ENCODE data around the gene SFT2D2. TPM values are rescaled to one million over a fixed set of nuclear protein-coding genes. Genes with fewer than 3 reads are reported as not detected.
"Not testable (repeated sequence)": the region's sequence is repeated elsewhere in the genome, so short reads cannot be mapped to it uniquely, and the experiment has no call there.

SFT2D2 gene
- total RNA-seq, 4 donors from 2014 or later, result 43.7 to 81.3 (median 53.2) TPM

GRCh38 chr1:168206111-168206510 lies 19.7 kb upstream of the SFT2D2 start:
- H3K4me3 ChIP-seq (ENCODE audit: low read depth, poor library complexity, severe bottlenecking), result no peak overlapping the region
- TF ChIP-seq POLR2A (IDR thresholded peaks at IDR 0.05) (no peak), CTCF (IDR thresholded peaks at IDR 0.05) (no peak)
- no peak for DNase-seq (ENCODE audit: low spot score in 2 of 2)
- intact Hi-C loops (cut with DNase I; ENCODE audit: low total_unique reads), result no loop called here

- DNase-seq (ENCODE audit: low spot score in 2 of 2); H3K4me3 ChIP-seq (ENCODE audit: low read depth, poor library complexity, severe bottlenecking); intact Hi-C loops (cut with DNase I; ENCODE audit: low total_unique reads): not testable (repeated sequence)
- WGBS, 2 donors, result 92 to 96% methylated on average over 13 to 14 of the region's 34 CpGs
Observed at GRCh38 chr1:168207673-168208072, 18.1 kb upstream of the SFT2D2 start.

- intact Hi-C loops (cut with DNase I; ENCODE audit: low total_unique reads), result no loop called here
- 89 to 92% methylated on average over 3 of the region's 3 CpGs for WGBS, 2 donors
- DNase-seq (ENCODE audit: low spot score in 2 of 2), result no peak
- TF ChIP-seq POLR2A (IDR thresholded peaks at IDR 0.05), result no peak
- TF ChIP-seq CTCF (IDR thresholded peaks at IDR 0.05), result no peak
- H3K4me3 ChIP-seq (ENCODE audit: low read depth, poor library complexity, severe bottlenecking), result no peak overlapping the region
Observed at GRCh38 chr1:168210312-168210711, 15.5 kb upstream of the SFT2D2 start.

GRCh38 chr1:168213349-168213748 lies 12.5 kb upstream of the SFT2D2 start:
- H3K4me3 ChIP-seq (ENCODE audit: low read depth, poor library complexity, severe bottlenecking), result no peak overlapping the region
- WGBS, 2 donors, result 92 to 96% methylated on average over 2 of the region's 2 CpGs
- no peak for DNase-seq (ENCODE audit: low spot score in 2 of 2)
- intact Hi-C loops (cut with DNase I; ENCODE audit: low total_unique reads), result no loop called here
- TF ChIP-seq CTCF (IDR thresholded peaks at IDR 0.05), result no peak
- TF ChIP-seq POLR2A (IDR thresholded peaks at IDR 0.05), result no peak

GRCh38 chr1:168216171-168216570 lies 9.6 kb upstream of the SFT2D2 start:
- no peak for DNase-seq (ENCODE audit: low spot score in 2 of 2)
- H3K4me3 ChIP-seq (ENCODE audit: low read depth, poor library complexity, severe bottlenecking), result no peak overlapping the region
- intact Hi-C loops (cut with DNase I; ENCODE audit: low total_unique reads), result no loop called here
- TF ChIP-seq CTCF (IDR thresholded peaks at IDR 0.05) (no peak), POLR2A (IDR thresholded peaks at IDR 0.05) (no peak)
- 47 to 51% methylated on average over 4 of the region's 4 CpGs for WGBS, 2 donors

- TF ChIP-seq POLR2A (IDR thresholded peaks at IDR 0.05), result no peak
- no peak for TF ChIP-seq CTCF (IDR thresholded peaks at IDR 0.05)
- intact Hi-C loops (cut with DNase I; ENCODE audit: low total_unique reads), result no loop called here
- no peak for DNase-seq (ENCODE audit: low spot score in 2 of 2)
- WGBS, 2 donors, result 94 to 98% methylated on average over 4 of the region's 4 CpGs
- no peak overlapping the region for H3K4me3 ChIP-seq (ENCODE audit: low read depth, poor library complexity, severe bottlenecking)
Observed at GRCh38 chr1:168217664-168218063, 8.1 kb upstream of the SFT2D2 start.
